GM18868 (cell line): ENCODE measurements around the gene NIPAL3.
"Not testable (repeated sequence)": the region's sequence is repeated elsewhere in the genome, so short reads cannot be mapped to it uniquely, and the experiment has no call there.

ENCODE experiments used
- ATAC-seq: cut with Tn5 transposase; IDR thresholded peaks from one replicate; pipeline ENCODE4 v1.9.1; 2021; ENCODE audit warnings: mild to moderate bottlenecking, moderate library complexity; ENCODE audit not compliant: unreplicated experiment

NIPAL3 gene

GRCh38 chr1:24514946-24515345 is 99.3 kb downstream of the NIPAL3 start:
- ATAC-seq, result no peak

GRCh38 chr1:24515671-24516209 is 100.1 kb downstream of the NIPAL3 start:
- ATAC-seq, result not testable (repeated sequence)

GRCh38 chr1:24516506-24516905 is 100.9 kb downstream of the NIPAL3 start:
- no peak for ATAC-seq

- ATAC-seq, result no peak
These were observed 102.3 kb downstream of the NIPAL3 start for GRCh38 chr1:24517898-24518297.

GRCh38 chr1:24520282-24520681 is 104.7 kb downstream of the NIPAL3 start:
- ATAC-seq, result not testable (repeated sequence)
